GM12878 (cell line): ENCODE data around the gene CPNE4. TPM values are rescaled to one million over a fixed set of nuclear protein-coding genes. Genes with fewer than 3 reads are reported as not detected.
A peak's percentile ranks its signal among the peaks of the same experiment; 100 is the strongest.

ENCODE experiments used
- ATAC-seq: fragments of 200-7000 bp; cut with Tn5 transposase; 3 replicates; pipeline ENCODE4 v1.9.1; 2020; ENCODE audit warnings: mild to moderate bottlenecking, moderate library complexity
- BruUV-seq: library from RNA; stranded (reverse); fragments of 400-500 nt; replicated peaks from 2 replicates; lab custom pipeline; 2021; lab: Mats Ljungman, UMichigan
- CTCF ChIA-PET: fragments of 300-600 bp; sonication (Branson Sonifier 250); formaldehyde crosslinking; extraction: SDS; loops from one replicate; lab custom pipeline; 2021; ENCODE audit warnings: inconsistent platforms; lab: Yijun Ruan, JAX
- POLR2A ChIA-PET: fragments of 350-600 bp; formaldehyde crosslinking; extraction: SDS; loops from one replicate; lab custom pipeline; 2021; ENCODE audit warnings: inconsistent platforms; lab: Charles Lee
- RAD21 ChIA-PET: fragments of 300-600 bp; sonication (Branson Sonifier 250); formaldehyde crosslinking; loops from one replicate; lab custom pipeline; 2023; ENCODE audit warnings: antibody characterized with exemption; ENCODE audit not compliant: unreplicated experiment; lab: Charles Lee
- SMC1A ChIA-PET: fragments of 300-600 bp; sonication (Branson Sonifier 250); formaldehyde crosslinking; loops from one replicate; lab custom pipeline; 2023; ENCODE audit not compliant: unreplicated experiment, uncharacterized antibody; lab: Charles Lee
- DNase-seq: peaks from one replicate; pipeline ENCODE4 v3.0.0-alpha.2; 2011; ENCODE audit warnings: low read depth, low spot score
- FAIRE-seq: peaks from 3 replicates; lab custom pipeline; 2011; peaks lifted over from hg19 to GRCh38; lab: Jason Lieb, UNC
- H2AFZ ChIP-seq: 2 replicates; pipeline ENCODE4 v1.6.0; 2011; ENCODE audit warnings: low read depth, low read length, control low read depth; ENCODE audit not compliant: control insufficient read depth
- H3K27ac ChIP-seq: 2 replicates; pipeline ENCODE4 v1.5.1; 2011; ENCODE audit warnings: control low read depth; ENCODE audit not compliant: control insufficient read depth, insufficient read depth
- H3K27me3 ChIP-seq, 2 experiments: replicated peaks in 1 of 2; 2 replicates each; pipeline versions ENCODE4 v1.6.0 to v1.6.1; 2011; ENCODE audit warnings: low read length in 1 of 2; ENCODE audit not compliant: control insufficient read depth in 2 of 2, insufficient read depth in 2 of 2
- H3K36me3 ChIP-seq, 2 experiments: 2 replicates each; pipeline ENCODE4 v1.5.1; 2011; ENCODE audit warnings: low read length in 1 of 2; ENCODE audit not compliant: control insufficient read depth in 2 of 2, insufficient read depth in 2 of 2
- H3K4me1 ChIP-seq: 2 replicates; pipeline ENCODE4 v1.6.1; 2011; ENCODE audit warnings: mild to moderate bottlenecking, low read length, moderate library complexity, mixed read lengths; ENCODE audit not compliant: control insufficient read depth, insufficient read depth
- H3K4me2 ChIP-seq: 2 replicates; pipeline ENCODE4 v1.6.0; 2011; ENCODE audit warnings: control low read depth; ENCODE audit not compliant: control insufficient read depth, insufficient read depth
- H3K4me3 ChIP-seq: fragments of 200-600 bp; sonication (generic); 2 replicates; pipeline ENCODE4 v1.5.1; 2016
- H3K79me2 ChIP-seq: 2 replicates; pipeline ENCODE4 v1.6.0; 2011; ENCODE audit warnings: low read length; ENCODE audit not compliant: control insufficient read depth, insufficient read depth
- H3K9ac ChIP-seq: 2 replicates; pipeline ENCODE4 v1.8.0; 2011; ENCODE audit warnings: low read length, control low read depth, mixed read lengths; ENCODE audit not compliant: control insufficient read depth, insufficient read depth
- H3K9me3 ChIP-seq: replicated peaks from 3 replicates; pipeline ENCODE4 v1.5.1; 2011; ENCODE audit warnings: mild to moderate bottlenecking, low read length; ENCODE audit not compliant: control insufficient read depth, insufficient read depth
- H4K20me1 ChIP-seq: 2 replicates; pipeline ENCODE4 v1.6.0; 2011; ENCODE audit not compliant: control insufficient read depth, insufficient read depth
- IKZF2 ChIP-seq, 2 experiments: fragments of 450-650 bp; IDR thresholded peaks; 2 replicates each; pipeline ENCODE4 v1.6.1; 2017; ENCODE audit warnings: mild to moderate bottlenecking in 2 of 2, moderate library complexity in 2 of 2
- NFIC ChIP-seq: IDR thresholded peaks from 2 replicates; pipeline ENCODE4 v1.6.1; 2012; ENCODE audit warnings: low read depth, mild to moderate bottlenecking, inconsistent platforms, low read length, moderate library complexity
- POLR2AphosphoS2 ChIP-seq: IDR thresholded peaks from 2 replicates; pipeline ENCODE4 v1.6.1; 2011; ENCODE audit warnings: low read depth, mild to moderate bottlenecking, low read length, improper control_type of control experiment, moderate library complexity
- RCOR1 ChIP-seq: conservative IDR thresholded peaks from 2 replicates; pipeline ENCODE4 v1.6.1; 2012; ENCODE audit warnings: low read depth, low read length, improper control_type of control experiment
- SPI1 ChIP-seq: IDR thresholded peaks from 2 replicates; pipeline ENCODE4 v1.6.1; 2011; ENCODE audit warnings: low read depth, mild to moderate bottlenecking, low read length, moderate library complexity, borderline replicate concordance; ENCODE audit not compliant: insufficient read depth
- ZBED1 ChIP-seq: IDR thresholded peaks from 2 replicates; pipeline ENCODE4 v1.6.1; 2016; ENCODE audit warnings: borderline replicate concordance
- ZNF24 ChIP-seq: fragments of 450-650 bp; IDR thresholded peaks from 2 replicates; pipeline ENCODE4 v1.6.1; 2017; ENCODE audit warnings: antibody characterized with exemption, mild to moderate bottlenecking
- WGBS: methylation state at CpG from one replicate; pipeline ENCODE4 v1.1.6; 2016; ENCODE audit warnings: low lambda C conversion rate; ENCODE audit not compliant: insufficient replicate concordance, insufficient coverage; ENCODE audit errors: missing lambda C conversion rate; 5-methylcytosine and 5-hydroxymethylcytosine counted together
- in situ Hi-C: fragments of 300-500 bp; cut with MboI; formaldehyde crosslinking; loops from 9 replicates; pipeline ENCODE4 v1.14.3; 2018; ENCODE audit warnings: mixed read lengths
- intact Hi-C: fragments of 100-400 bp; cut with micrococcal nuclease; formaldehyde crosslinking; loops from one replicate; pipeline ENCODE4 v1.14.2; 2022; ENCODE audit not compliant: unreplicated experiment
- polyA plus RNA-seq, 11 experiments: library from polyadenylated mRNA; depleted of rRNA in 4 of 11; unstranded in 6 of 11; stranded (reverse) in 5 of 11; fragments of >200 nt; fragmentation: Nextera tagmentation in 4 of 11; fragmentation: Illumina TruSeq in 1 of 11; extraction: Ambion mirVana in 4 of 11; extraction: Trizol in 1 of 11; gene quantifications; 1 replicate in 1 of 11; 2 replicates in 10 of 11; pipeline versions ENCODE4 v1.2.1 to v1.2.3, GENCODE V29; 2011 to 2016; ENCODE audit warnings: inconsistent platforms in 2 of 11, missing spikeins in 2 of 11, low read depth in 1 of 11
- total RNA-seq, 4 experiments: library from RNA; depleted of rRNA in 3 of 4; stranded (reverse); fragments of >200 nt in 3 of 4; fragmentation: Illumina TruSeq in 1 of 4; extraction: Trizol in 1 of 4; gene quantifications; 2 replicates each; pipeline versions ENCODE4 v1.2.1 to v1.2.3, GENCODE V29; 2013 to 2021
- TF ChIP-seq, protein P1 (sequence below): fragments of 450-650 bp; IDR thresholded peaks from 2 replicates; pipeline ENCODE4 v1.6.1; 2016; ENCODE audit warnings: mild to moderate bottlenecking

The CPNE4 gene
- total and polyA plus RNA-seq, 10 of the 15 experiments (the other 5 are each of a cell fraction or from before 2014, with no cell fraction given), result 0.17 to 1.9 (median 0.48) TPM; not detected in 1

DNA sequence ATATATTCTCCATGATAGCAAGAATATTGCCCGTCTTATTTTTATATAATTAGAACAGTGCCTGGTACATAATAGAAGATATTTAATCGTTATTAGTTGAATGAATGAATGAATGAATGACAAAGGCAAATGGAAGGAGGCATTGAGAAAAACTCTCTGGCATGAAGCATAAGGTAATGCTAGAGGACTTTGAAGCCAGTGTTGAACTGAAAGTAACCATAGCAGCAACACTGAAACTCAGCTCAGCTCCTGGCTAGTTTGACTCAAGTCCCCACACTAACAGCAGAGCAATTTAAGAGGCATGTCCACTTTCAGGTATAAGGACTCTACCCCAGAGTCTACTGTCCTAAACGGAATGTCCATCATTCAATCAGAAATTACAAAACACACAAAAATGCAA is 227.0 kb downstream of the CPNE4 start:
- SMC1A ChIA-PET, result interaction anchor here (0.7 to 5.4 kb wide), 6 partner anchors 9 to 452 kb away, joined by 3 to 41 read pairs (median 4); no protein-coding TSS in a partner anchor
- no peaks in the 10 kb centered on the region for H3K27me3 ChIP-seq
- in situ Hi-C loops, result no loop called here
- 45% methylated on average over 3 of the region's 3 CpGs for WGBS
- BruUV-seq, result no TSS peak
- DNase-seq (no peak), FAIRE-seq (no peak), ATAC-seq (peak; percentile 88)
- H3K9me3 ChIP-seq, result no peaks in the 10 kb centered on the region
- H3K9ac ChIP-seq, result no peak overlapping the region
- H2AFZ ChIP-seq, result no peak overlapping the region
- TF ChIP-seq ZNF24 (peak; percentile 96), ZBED1 (no peak)
- H3K4me3 ChIP-seq, result no peak overlapping the region
- CTCF ChIA-PET, result interaction anchor here (1.4 to 2.7 kb wide), 2 partner anchors 13 to 222 kb away, joined by 3 to 32 read pairs; no protein-coding TSS in a partner anchor
- POLR2A ChIA-PET, result no interaction called here
- no peaks in the 10 kb centered on the region for H3K36me3 ChIP-seq
- no peak overlapping the region for H3K4me2 ChIP-seq
- H3K4me1 ChIP-seq, result no peaks in the 10 kb centered on the region
- intact Hi-C loops, result no loop called here
- H4K20me1 ChIP-seq, result no peaks in the 10 kb centered on the region
- no peaks in the 10 kb centered on the region for H3K79me2 ChIP-seq
- H3K27ac ChIP-seq, result no peak overlapping the region
- RAD21 ChIA-PET, result interaction anchor here (2.1 to 3.2 kb wide), 2 partner anchors 12 to 255 kb away, joined by 4 to 20 read pairs; no protein-coding TSS in a partner anchor

DNA sequence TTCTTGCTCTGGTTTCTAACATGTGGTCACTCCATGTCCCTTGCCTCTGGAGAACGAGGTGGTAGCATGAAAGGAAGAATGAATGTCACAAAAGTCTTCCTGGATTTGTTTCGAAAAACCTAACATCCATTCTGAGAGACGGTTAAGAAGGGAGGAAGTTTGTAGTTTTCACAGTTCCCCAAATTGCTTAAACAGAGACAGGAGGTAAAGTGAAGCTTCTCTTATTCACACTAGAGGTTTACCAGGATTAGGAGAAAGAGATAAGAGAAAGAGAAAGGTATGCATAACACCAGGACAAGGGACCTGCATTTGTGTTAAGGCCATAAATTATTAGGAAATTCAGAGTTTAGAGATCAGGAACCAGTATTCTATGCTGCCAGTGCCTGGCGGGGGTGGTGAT is 228.1 kb downstream of the CPNE4 start:
- 41% methylated on average over 4 of the region's 4 CpGs for whole genome bisulfite sequencing
- no peaks in the 10 kb centered on the region for H3K27me3 ChIP-seq
- no peaks in the 10 kb centered on the region for H3K9me3 ChIP-seq
- no peak overlapping the region for H3K27ac ChIP-seq
- ChIA-PET RAD21 (interaction anchor here (3.1 kb wide), 1 partner anchor 11 kb away, joined by 25 read pairs; no protein-coding TSS in a partner anchor), SMC1A (interaction anchor here (3.6 kb wide), 1 partner anchor 11 kb away, joined by 31 read pairs; no protein-coding TSS in a partner anchor), CTCF (interaction anchor here (1.0 kb wide), 1 partner anchor 11 kb away, joined by 3 read pairs; no protein-coding TSS in a partner anchor), POLR2A (no interaction called here)
- no peak for DNase-seq
- TF ChIP-seq IKZF2 (IDR thresholded peaks at IDR 0.05) (peak in 1 of 2 experiments; percentile 18; a peak in 1 of 4 replicates), POLR2AphosphoS2 (no peak), RCOR1 (no peak), NFIC (no peak), SPI1 (peak; percentile 38; the same call in 1 of the 2 replicates)
- TF ChIP-seq, protein P1, sequence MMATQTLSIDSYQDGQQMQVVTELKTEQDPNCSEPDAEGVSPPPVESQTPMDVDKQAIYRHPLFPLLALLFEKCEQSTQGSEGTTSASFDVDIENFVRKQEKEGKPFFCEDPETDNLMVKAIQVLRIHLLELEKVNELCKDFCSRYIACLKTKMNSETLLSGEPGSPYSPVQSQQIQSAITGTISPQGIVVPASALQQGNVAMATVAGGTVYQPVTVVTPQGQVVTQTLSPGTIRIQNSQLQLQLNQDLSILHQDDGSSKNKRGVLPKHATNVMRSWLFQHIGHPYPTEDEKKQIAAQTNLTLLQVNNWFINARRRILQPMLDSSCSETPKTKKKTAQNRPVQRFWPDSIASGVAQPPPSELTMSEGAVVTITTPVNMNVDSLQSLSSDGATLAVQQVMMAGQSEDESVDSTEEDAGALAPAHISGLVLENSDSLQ, result no peak
- H4K20me1 ChIP-seq, result no peaks in the 10 kb centered on the region
- no peak overlapping the region for H3K4me3 ChIP-seq
- FAIRE-seq, result peak; percentile 57
- BruUV-seq, result no TSS peak
- H3K4me1 ChIP-seq, result no peaks in the 10 kb centered on the region
- ATAC-seq, result peak; percentile 7; the same call in 2 of the 3 replicates
- intact Hi-C loops, result no loop called here
- in situ Hi-C loops, result no loop called here
- peak overlapping the region; percentile 33; the same call in 1 of the 2 replicates for H3K4me2 ChIP-seq
- H3K9ac ChIP-seq, result no peak overlapping the region
- H3K79me2 ChIP-seq, result no peaks in the 10 kb centered on the region
- H3K36me3 ChIP-seq, result no peaks in the 10 kb centered on the region
- no peak overlapping the region for H2AFZ ChIP-seq
